GM18868 (cell line): Measurements from ENCODE around the gene TMEM92.
"Not testable (repeated sequence)": the region's sequence is repeated elsewhere in the genome, so short reads cannot be mapped to it uniquely, and the experiment has no call there.

Experiments
- ATAC-seq: cut with Tn5 transposase; IDR thresholded peaks from one replicate; pipeline ENCODE4 v1.9.1; 2021; ENCODE audit warnings: mild to moderate bottlenecking, moderate library complexity; ENCODE audit not compliant: unreplicated experiment

Gene TMEM92

GRCh38 chr17:50273654-50274040, 619 bp upstream of the TMEM92 start:
- no peak for ATAC-seq

- no peak for ATAC-seq
These were observed 593 bp downstream of the TMEM92 start for GRCh38 chr17:50274897-50275221.

GRCh38 chr17:50275279-50275678, 1.0 kb downstream of the TMEM92 start:
- ATAC-seq = no peak

- no peak for ATAC-seq
These were observed 2.5 kb downstream of the TMEM92 start for GRCh38 chr17:50276588-50277356.

- ATAC-seq = no peak
These were observed 3.1 kb downstream of the TMEM92 start for GRCh38 chr17:50277357-50277754.

- no peak for ATAC-seq
These were observed 4.4 kb downstream of the TMEM92 start for GRCh38 chr17:50278526-50279180.

GRCh38 chr17:50279181-50279526, 4.9 kb downstream of the TMEM92 start:
- no peak for ATAC-seq

GRCh38 chr17:50279639-50280038, 5.4 kb downstream of the TMEM92 start:
- no peak for ATAC-seq

GRCh38 chr17:50280068-50280467, 5.8 kb downstream of the TMEM92 start:
- no peak for ATAC-seq

GRCh38 chr17:50280801-50281441, 6.7 kb downstream of the TMEM92 start:
- no peak for ATAC-seq

GRCh38 chr17:50281739-50282401, 7.6 kb downstream of the TMEM92 start:
- no peak for ATAC-seq

- peak; percentile 43 for ATAC-seq
These were observed 9.0 kb downstream of the TMEM92 start for GRCh38 chr17:50283246-50283645.

- ATAC-seq = no peak
These were observed 9.4 kb downstream of the TMEM92 start for GRCh38 chr17:50283714-50284113.

GRCh38 chr17:50285941-50286340, 11.7 kb downstream of the TMEM92 start:
- no peak for ATAC-seq

- not testable (repeated sequence) for ATAC-seq
These were observed 13.0 kb downstream of the TMEM92 start for GRCh38 chr17:50287302-50287701.

GRCh38 chr17:50288306-50288705, 14.0 kb downstream of the TMEM92 start:
- no peak for ATAC-seq

GRCh38 chr17:50289278-50289677, 15.0 kb downstream of the TMEM92 start:
- no peak for ATAC-seq

- ATAC-seq = no peak
These were observed 15.9 kb downstream of the TMEM92 start for GRCh38 chr17:50289991-50290702.

- ATAC-seq = no peak
These were observed 16.7 kb downstream of the TMEM92 start for GRCh38 chr17:50290933-50291332.

GRCh38 chr17:50292465-50292864, 18.2 kb downstream of the TMEM92 start:
- no peak for ATAC-seq

GRCh38 chr17:50295021-50295420, 20.8 kb downstream of the TMEM92 start:
- no peak for ATAC-seq
